HepG2 (cell line): ENCODE results near the gene OR6T1. TPM values are rescaled to one million over a fixed set of nuclear protein-coding genes. Genes with fewer than 3 reads are reported as not detected.

ENCODE experiments used
- ATAC-seq: fragments of 200-7000 bp; cut with Tn5 transposase; 3 replicates; pipeline ENCODE4 v1.9.1; 2020; ENCODE audit warnings: mild to moderate bottlenecking, moderate library complexity
- BruUV-seq: library from RNA; stranded (reverse); fragments of 400-500 nt; replicated peaks from 2 replicates; lab custom pipeline; 2021; lab: Mats Ljungman, UMichigan
- CTCF ChIA-PET: fragments of 300-600 bp; formaldehyde crosslinking; extraction: SDS; loops from one replicate; lab custom pipeline; 2021; ENCODE audit warnings: low total read pairs, inconsistent platforms, low intra/inter-chr PET ratio; lab: Yijun Ruan, JAX
- POLR2A ChIA-PET: fragments of 350-600 bp; sonication (Branson Sonifier 250); formaldehyde crosslinking; loops from one replicate; lab custom pipeline; 2020; ENCODE audit warnings: antibody characterized with exemption, inconsistent platforms; lab: Yijun Ruan, JAX
- DNase-seq: peaks from one replicate; pipeline ENCODE4 v3.0.0-alpha.2; 2015; ENCODE audit warnings: low spot score
- FAIRE-seq: peaks from 3 replicates; lab custom pipeline; 2011; peaks lifted over from hg19 to GRCh38; lab: Jason Lieb, UNC
- H2AFZ ChIP-seq: one replicate; pipeline ENCODE4 v1.6.1; 2011; ENCODE audit warnings: low read length, inconsistent platforms
- H3K27ac ChIP-seq: fragments of 300-600 bp; 3 replicates; pipeline ENCODE4 v1.8.0; 2011; ENCODE audit warnings: mixed run types, mild to moderate bottlenecking, mixed read lengths, low read length, inconsistent platforms; ENCODE audit not compliant: insufficient read depth; ENCODE audit errors: extremely low read length
- H3K27me3 ChIP-seq, 2 experiments: fragments of 200-600 bp in 1 of 2; 2 replicates in 1 of 2; 3 replicates in 1 of 2; pipeline versions ENCODE4 v1.6.0 to v1.8.0; 2011; ENCODE audit warnings: low read length in 2 of 2, mild to moderate bottlenecking in 2 of 2, moderate library complexity in 2 of 2, inconsistent platforms in 1 of 2; ENCODE audit not compliant: insufficient read depth in 2 of 2, control insufficient read depth in 1 of 2
- H3K36me3 ChIP-seq, 2 experiments: fragments of 200-600 bp in 1 of 2; replicated peaks in 1 of 2; 2 replicates in 1 of 2; 3 replicates in 1 of 2; pipeline versions ENCODE4 v1.5.1 to v1.8.0; 2011; ENCODE audit warnings: low read length in 2 of 2, inconsistent platforms in 1 of 2; ENCODE audit not compliant: insufficient read depth in 2 of 2, control insufficient read depth in 1 of 2
- H3K4me1 ChIP-seq: 2 replicates; pipeline ENCODE4 v1.5.1; 2012; ENCODE audit warnings: low read length, inconsistent platforms; ENCODE audit not compliant: insufficient read depth
- H3K4me2 ChIP-seq: 2 replicates; pipeline ENCODE4 v1.6.0; 2011; ENCODE audit warnings: low read depth, low read length, inconsistent platforms
- H3K4me3 ChIP-seq, 3 experiments: fragments of 200-600 bp in 1 of 3; sonication (generic), shearing (Covaris generic) in 1 of 3; replicated peaks in 1 of 3; 2 replicates each; pipeline ENCODE4 v1.5.1; 2011 to 2016; ENCODE audit warnings: low read length in 3 of 3, inconsistent platforms in 2 of 3, low read depth in 2 of 3, mild to moderate bottlenecking in 2 of 3, control low read depth in 1 of 3, mixed read lengths in 1 of 3; ENCODE audit not compliant: insufficient read depth in 1 of 3
- H3K79me2 ChIP-seq: one replicate; pipeline ENCODE4 v1.6.1; 2011; ENCODE audit warnings: low read length, inconsistent platforms; ENCODE audit not compliant: insufficient read depth
- H3K9ac ChIP-seq: 2 replicates; pipeline ENCODE4 v1.6.0; 2011; ENCODE audit warnings: mild to moderate bottlenecking, low read depth, low read length, inconsistent platforms; ENCODE audit not compliant: insufficient read depth
- H3K9me3 ChIP-seq: 2 replicates; pipeline ENCODE4 v1.5.1; 2012; ENCODE audit warnings: mild to moderate bottlenecking, low read length
- H4K20me1 ChIP-seq: 2 replicates; pipeline ENCODE4 v1.6.0; 2011; ENCODE audit warnings: inconsistent platforms, mild to moderate bottlenecking, low read length, moderate library complexity; ENCODE audit not compliant: insufficient read depth
- KLF15 ChIP-seq: sonication (generic); formaldehyde crosslinking; IDR thresholded peaks from 2 replicates; pipeline ENCODE4 v1.8.1; 2023; ENCODE audit warnings: borderline replicate concordance, mild to moderate bottlenecking, inconsistent platforms, missing genetic modification reagents, mixed read lengths
- TBL1XR1 ChIP-seq: fragments of 150-350 bp; IDR thresholded peaks from 2 replicates; pipeline ENCODE4 v1.6.1; 2014; ENCODE audit warnings: borderline replicate concordance, low read length; ENCODE audit not compliant: partially characterized antibody
- TEAD3 ChIP-seq: optimal IDR thresholded peaks from 2 replicates; pipeline ENCODE3; 2016; ENCODE audit warnings: borderline replicate concordance
- ZNF3 ChIP-seq: IDR thresholded peaks from 2 replicates; pipeline ENCODE4 v1.7.0; 2017; ENCODE audit warnings: inconsistent platforms
- ZNF75D ChIP-seq: sonication (generic); formaldehyde crosslinking; IDR thresholded peaks from 2 replicates; pipeline ENCODE4 v1.8.1; 2023; ENCODE audit warnings: missing genetic modification reagents, mild to moderate bottlenecking, borderline replicate concordance
- WGBS: methylation state at CpG from one replicate; pipeline ENCODE4 v1.1.6; 2017; ENCODE audit warnings: low lambda C conversion rate; 5-methylcytosine and 5-hydroxymethylcytosine counted together
- in situ Hi-C: cut with HindIII; loops from 2 replicates; pipeline ENCODE4 v1.10.0; 2017; ENCODE audit warnings: low pct_unique_long_range_greater_than_20kb; ENCODE audit not compliant: extremely low pct_ligation_motif_present
- intact Hi-C: fragments of 100-400 bp; cut with micrococcal nuclease; formaldehyde crosslinking; loops from one replicate; pipeline ENCODE4 v1.10.0; 2022; ENCODE audit not compliant: unreplicated experiment
- polyA plus RNA-seq, 8 experiments: library from polyadenylated mRNA; depleted of rRNA in 3 of 8; stranded (reverse) in 7 of 8; unstranded in 1 of 8; fragments of >200 nt; fragmentation: Illumina TruSeq in 4 of 8; extraction: Trizol in 4 of 8; gene quantifications; 2 replicates each; pipeline versions ENCODE4 v1.2.1 to v1.2.3, GENCODE V29; 2011 to 2016; ENCODE audit warnings: low read depth in 4 of 8, missing spikeins in 1 of 8, mixed read lengths in 1 of 8; ENCODE audit not compliant: insufficient read depth in 1 of 8
- total RNA-seq, 5 experiments: library from RNA; depleted of rRNA; stranded (reverse); fragments of >200 nt; fragmentation: Illumina TruSeq; extraction: Trizol; gene quantifications; 2 replicates each; pipeline ENCODE4 v1.2.3, GENCODE V29; 2016; ENCODE audit warnings: low read depth in 1 of 5
- TF ChIP-seq, protein P1 (sequence below), 2 experiments: fragments of 450-650 bp in 1 of 2; sonication (generic) in 1 of 2; formaldehyde crosslinking in 1 of 2; IDR thresholded peaks; 2 replicates each; pipeline versions ENCODE4 v1.6.1 to v1.8.0; 2016 to 2022; ENCODE audit warnings: antibody characterized with exemption in 1 of 2, mild to moderate bottlenecking in 1 of 2, missing genetic modification reagents in 1 of 2
- TF ChIP-seq, protein P2 (sequence below): sonication (generic); formaldehyde crosslinking; IDR thresholded peaks from 2 replicates; pipeline ENCODE4 v1.4.0; 2020; ENCODE audit warnings: mild to moderate bottlenecking, missing genetic modification reagents

The OR6T1 gene
- total and polyA plus RNA-seq, 2 of the 13 experiments (the other 11 are each of a cell fraction or from before 2014, with no cell fraction given): not detected

DNA sequence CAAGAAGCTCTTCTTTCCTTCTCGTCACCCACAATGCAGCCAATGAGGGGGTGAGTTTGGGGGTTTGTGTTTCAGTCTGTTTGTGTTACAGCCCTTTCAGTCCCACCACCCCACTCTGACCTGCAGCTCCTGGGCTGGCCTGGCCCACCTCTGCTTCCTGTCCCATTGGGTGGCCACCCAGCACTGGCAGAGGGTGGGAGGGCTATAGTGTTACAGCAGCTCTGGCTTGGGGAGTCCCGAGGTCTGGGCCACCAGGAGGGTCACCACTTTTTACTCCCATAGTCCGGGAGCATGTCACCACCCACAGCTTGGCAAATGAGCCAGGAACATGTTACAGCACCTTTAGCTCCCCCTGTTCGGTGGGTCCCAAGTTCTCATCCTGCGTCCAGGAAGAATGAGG lies 35.7 kb upstream of the OR6T1 start:
- no peaks in the 10 kb centered on the region for H3K27me3 ChIP-seq
- H3K4me2 ChIP-seq: no peak overlapping the region
- intact Hi-C loops (no loop called here), in situ Hi-C loops (no loop called here)
- no peak overlapping the region for H3K27ac ChIP-seq
- H3K9me3 ChIP-seq: peaks cover 9% of the 10 kb centered on the region
- ATAC-seq (no peak), DNase-seq (no peak), FAIRE-seq (no peak)
- no peak overlapping the region for H2AFZ ChIP-seq
- no peak overlapping the region for H3K9ac ChIP-seq
- no TSS peak for BruUV-seq
- H3K79me2 ChIP-seq: no peaks in the 10 kb centered on the region
- ChIA-PET CTCF (no interaction called here), POLR2A (no interaction called here)
- TF ChIP-seq ZNF75D (CRISPR knock-in tag): no peak
- TF ChIP-seq KLF15: no peak
- no peak for TF ChIP-seq TEAD3
- 4% methylated on average over 5 of the region's 5 CpGs for WGBS
- H3K4me1 ChIP-seq: no peaks in the 10 kb centered on the region
- H3K4me3 ChIP-seq: no peak overlapping the region
- H4K20me1 ChIP-seq: no peaks in the 10 kb centered on the region
- no peaks in the 10 kb centered on the region for H3K36me3 ChIP-seq

DNA sequence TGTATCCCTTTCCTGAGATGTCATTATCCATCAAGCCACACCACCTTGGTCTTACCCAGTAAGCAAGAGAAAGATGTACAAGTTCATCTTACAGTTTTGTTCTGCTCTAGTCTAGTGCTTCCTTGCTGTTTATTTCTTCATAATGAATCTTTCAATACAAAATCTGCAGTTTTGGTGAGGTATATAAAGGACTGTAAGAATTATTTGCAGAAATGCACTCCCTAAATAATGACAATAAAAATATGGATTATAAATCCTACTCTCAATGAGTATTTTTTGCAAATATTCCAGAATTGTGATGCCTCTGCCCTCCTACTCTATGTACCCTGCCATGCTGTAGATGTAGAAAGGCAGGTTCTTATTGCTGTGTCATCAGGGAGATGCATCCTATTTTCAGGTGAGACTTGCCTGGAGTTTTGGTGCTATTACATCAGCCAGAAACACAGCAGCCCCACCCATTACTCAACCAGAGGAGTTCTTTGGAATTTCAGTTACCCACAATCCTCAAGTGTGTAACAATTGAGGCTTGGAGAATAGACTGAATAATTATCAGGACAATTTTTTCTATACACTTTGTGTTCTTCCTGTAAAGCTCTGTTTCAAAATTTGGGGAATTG lies 34.2 kb upstream of the OR6T1 start, which contains the start of gene OR10S1:
OR10S1 (minus strand) TSS at position 51 of the 617 bp plus-strand sequence. CDS start 117 bp downstream, outside the sequence.
- POLR2A ChIA-PET: no interaction called here
- CTCF ChIA-PET: no interaction called here
- BruUV-seq: no TSS peak
- TF ChIP-seq, protein P1, sequence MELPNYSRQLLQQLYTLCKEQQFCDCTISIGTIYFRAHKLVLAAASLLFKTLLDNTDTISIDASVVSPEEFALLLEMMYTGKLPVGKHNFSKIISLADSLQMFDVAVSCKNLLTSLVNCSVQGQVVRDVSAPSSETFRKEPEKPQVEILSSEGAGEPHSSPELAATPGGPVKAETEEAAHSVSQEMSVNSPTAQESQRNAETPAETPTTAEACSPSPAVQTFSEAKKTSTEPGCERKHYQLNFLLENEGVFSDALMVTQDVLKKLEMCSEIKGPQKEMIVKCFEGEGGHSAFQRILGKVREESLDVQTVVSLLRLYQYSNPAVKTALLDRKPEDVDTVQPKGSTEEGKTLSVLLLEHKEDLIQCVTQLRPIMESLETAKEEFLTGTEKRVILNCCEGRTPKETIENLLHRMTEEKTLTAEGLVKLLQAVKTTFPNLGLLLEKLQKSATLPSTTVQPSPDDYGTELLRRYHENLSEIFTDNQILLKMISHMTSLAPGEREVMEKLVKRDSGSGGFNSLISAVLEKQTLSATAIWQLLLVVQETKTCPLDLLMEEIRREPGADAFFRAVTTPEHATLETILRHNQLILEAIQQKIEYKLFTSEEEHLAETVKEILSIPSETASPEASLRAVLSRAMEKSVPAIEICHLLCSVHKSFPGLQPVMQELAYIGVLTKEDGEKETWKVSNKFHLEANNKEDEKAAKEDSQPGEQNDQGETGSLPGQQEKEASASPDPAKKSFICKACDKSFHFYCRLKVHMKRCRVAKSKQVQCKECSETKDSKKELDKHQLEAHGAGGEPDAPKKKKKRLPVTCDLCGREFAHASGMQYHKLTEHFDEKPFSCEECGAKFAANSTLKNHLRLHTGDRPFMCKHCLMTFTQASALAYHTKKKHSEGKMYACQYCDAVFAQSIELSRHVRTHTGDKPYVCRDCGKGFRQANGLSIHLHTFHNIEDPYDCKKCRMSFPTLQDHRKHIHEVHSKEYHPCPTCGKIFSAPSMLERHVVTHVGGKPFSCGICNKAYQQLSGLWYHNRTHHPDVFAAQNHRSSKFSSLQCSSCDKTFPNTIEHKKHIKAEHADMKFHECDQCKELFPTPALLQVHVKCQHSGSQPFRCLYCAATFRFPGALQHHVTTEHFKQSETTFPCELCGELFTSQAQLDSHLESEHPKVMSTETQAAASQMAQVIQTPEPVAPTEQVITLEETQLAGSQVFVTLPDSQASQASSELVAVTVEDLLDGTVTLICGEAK (IDR thresholded peaks at IDR 0.05): no peak
- TF ChIP-seq, protein P1 (CRISPR knock-in tag; IDR thresholded peaks at IDR 0.05): no peak
- no peak for TF ChIP-seq ZNF3 (CRISPR knock-in tag)
- TF ChIP-seq, protein P2, sequence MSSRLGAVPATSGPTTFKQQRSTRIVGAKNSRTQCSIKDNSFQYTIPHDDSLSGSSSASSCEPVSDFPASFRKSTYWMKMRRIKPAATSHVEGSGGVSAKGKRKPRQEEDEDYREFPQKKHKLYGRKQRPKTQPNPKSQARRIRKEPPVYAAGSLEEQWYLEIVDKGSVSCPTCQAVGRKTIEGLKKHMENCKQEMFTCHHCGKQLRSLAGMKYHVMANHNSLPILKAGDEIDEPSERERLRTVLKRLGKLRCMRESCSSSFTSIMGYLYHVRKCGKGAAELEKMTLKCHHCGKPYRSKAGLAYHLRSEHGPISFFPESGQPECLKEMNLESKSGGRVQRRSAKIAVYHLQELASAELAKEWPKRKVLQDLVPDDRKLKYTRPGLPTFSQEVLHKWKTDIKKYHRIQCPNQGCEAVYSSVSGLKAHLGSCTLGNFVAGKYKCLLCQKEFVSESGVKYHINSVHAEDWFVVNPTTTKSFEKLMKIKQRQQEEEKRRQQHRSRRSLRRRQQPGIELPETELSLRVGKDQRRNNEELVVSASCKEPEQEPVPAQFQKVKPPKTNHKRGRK (CRISPR knock-in tag): no peak
- no peak for TF ChIP-seq TBL1XR1

More for the DNA sequence above, 34.2 kb upstream of the OR6T1 start, which contains the start of gene OR10S1:
- H3K27me3 ChIP-seq: no peaks in the 10 kb centered on the region
- ATAC-seq (no peak), FAIRE-seq (no peak), DNase-seq (no peak)
- H3K4me3 ChIP-seq: no peak within 1 kb of the TSS
- intact Hi-C loops (no loop called here), in situ Hi-C loops (no loop called here)
- 0 out of 2 replicates have a peak, but pooled peaks cover 7% of the 10 kb centered on the region for H3K9me3 ChIP-seq
- no peak within 1 kb of the TSS for H3K9ac ChIP-seq
- no peak within 1 kb of the TSS for H3K4me2 ChIP-seq
- H2AFZ ChIP-seq: no peak within 1 kb of the TSS
- no peaks in the 10 kb centered on the region for H4K20me1 ChIP-seq
- no peak within 1 kb of the TSS for H3K27ac ChIP-seq
- no peaks in the 10 kb centered on the region for H3K36me3 ChIP-seq
- no peaks in the 10 kb centered on the region for H3K79me2 ChIP-seq
- H3K4me1 ChIP-seq: no peaks in the 10 kb centered on the region
